Neural crest cell (in vitro differentiated cells): ENCODE data around the gene S100A16. TPM values are rescaled to one million over a fixed set of nuclear protein-coding genes. Genes with fewer than 3 reads are reported as not detected.

Source experiments
- DNase-seq: peaks from one replicate; pipeline ENCODE4 v3.0.0; 2021; ENCODE audit warnings: low read depth, mixed read lengths, low spot score
- H3K27ac Mint-ChIP-seq: one replicate; pipeline ENCODE4 v1.8.0; 2021; ENCODE audit warnings: mild to moderate bottlenecking, mixed read lengths; ENCODE audit not compliant: unreplicated experiment
- H3K27me3 Mint-ChIP-seq: 2 replicates; pipeline ENCODE4 v1.8.0; 2021; ENCODE audit warnings: low read depth, mild to moderate bottlenecking, mixed read lengths
- H3K36me3 Mint-ChIP-seq: 2 replicates; pipeline ENCODE4 v1.8.0; 2021; ENCODE audit warnings: low read depth, mild to moderate bottlenecking, mixed read lengths
- H3K4me1 Mint-ChIP-seq: 2 replicates; pipeline ENCODE4 v1.8.0; 2021; ENCODE audit warnings: mixed read lengths
- H3K4me3 Mint-ChIP-seq: one replicate; pipeline ENCODE4 v1.8.0; 2021; ENCODE audit warnings: mild to moderate bottlenecking, mixed read lengths
- H3K9me3 Mint-ChIP-seq: 2 replicates; pipeline ENCODE4 v1.8.0; 2021; ENCODE audit warnings: mixed read lengths
- CTCF ChIP-seq: fragments of 200-600 bp; sonication (generic); conservative IDR thresholded peaks from 2 replicates; pipeline ENCODE4 v1.5.0; 2021; ENCODE audit warnings: antibody characterized with exemption, mild to moderate bottlenecking
- total RNA-seq: library from RNA; stranded (reverse); gene quantifications from 2 replicates; pipeline ENCODE4 v1.2.1, GENCODE V29; 2021

The S100A16 gene
- total RNA-seq, 1 donor from 2014 or later, result 7.1 TPM

GRCh38 chr1:153568367-153569099, 44.4 kb downstream of the S100A16 start:
- TF ChIP-seq CTCF, result peak; percentile 99
- Mint-ChIP-seq H3K27ac (peak overlapping the region; percentile 97), H3K27me3 (no peaks in the 10 kb centered on the region), H3K36me3 (no peaks in the 10 kb centered on the region), H3K4me1 (peaks cover 56% of the 10 kb centered on the region), H3K4me3 (peak overlapping the region; percentile 71), H3K9me3 (no peaks in the 10 kb centered on the region)
- peak; percentile 96 for DNase-seq

GRCh38 chr1:153567621-153568366, 45.1 kb downstream of the S100A16 start:
- Mint-ChIP-seq H3K27ac (peak overlapping the region; percentile 97), H3K27me3 (no peaks in the 10 kb centered on the region), H3K4me1 (peaks cover 50% of the 10 kb centered on the region), H3K36me3 (no peaks in the 10 kb centered on the region), H3K9me3 (no peaks in the 10 kb centered on the region), H3K4me3 (peak overlapping the region; percentile 71)
- no peak for TF ChIP-seq CTCF
- no peak for DNase-seq

GRCh38 chr1:153566414-153567371, 46.2 kb downstream of the S100A16 start:
- Mint-ChIP-seq H3K4me3 (peak overlapping the region; percentile 64), H3K4me1 (peaks cover 43% of the 10 kb centered on the region), H3K27ac (peak overlapping the region; percentile 98), H3K36me3 (no peaks in the 10 kb centered on the region), H3K27me3 (no peaks in the 10 kb centered on the region), H3K9me3 (no peaks in the 10 kb centered on the region)
- TF ChIP-seq CTCF, result no peak
- peak; percentile 40 for DNase-seq

- DNase-seq, result no peak
- TF ChIP-seq CTCF, result no peak
- no peaks in the 10 kb centered on the region for H3K9me3 Mint-ChIP-seq
- no peaks in the 10 kb centered on the region for H3K36me3 Mint-ChIP-seq
- H3K27me3 Mint-ChIP-seq, result no peaks in the 10 kb centered on the region
- H3K4me3 Mint-ChIP-seq, result peak within 1 kb of the TSS; percentile 64
- H3K4me1 Mint-ChIP-seq, result peaks cover 40% of the 10 kb centered on the region
- H3K27ac Mint-ChIP-seq, result peak within 1 kb of the TSS; percentile 99
Measured at GRCh38 chr1:153565529-153566374, 47.2 kb downstream of the S100A16 start, which contains the start of gene S100A2. Gene S100A2 (minus strand): TSS chr1:153565844. CDS start chr1:153563877, 1,967 bp downstream.
